Putamen (tissue), 1 donor: ENCODE data around the gene CAB39L.

ENCODE experiments used
- DNase-seq: peaks from one replicate; pipeline ENCODE4 v3.0.0-alpha.2; 2016; ENCODE audit warnings: low spot score

CAB39L gene

DNA sequence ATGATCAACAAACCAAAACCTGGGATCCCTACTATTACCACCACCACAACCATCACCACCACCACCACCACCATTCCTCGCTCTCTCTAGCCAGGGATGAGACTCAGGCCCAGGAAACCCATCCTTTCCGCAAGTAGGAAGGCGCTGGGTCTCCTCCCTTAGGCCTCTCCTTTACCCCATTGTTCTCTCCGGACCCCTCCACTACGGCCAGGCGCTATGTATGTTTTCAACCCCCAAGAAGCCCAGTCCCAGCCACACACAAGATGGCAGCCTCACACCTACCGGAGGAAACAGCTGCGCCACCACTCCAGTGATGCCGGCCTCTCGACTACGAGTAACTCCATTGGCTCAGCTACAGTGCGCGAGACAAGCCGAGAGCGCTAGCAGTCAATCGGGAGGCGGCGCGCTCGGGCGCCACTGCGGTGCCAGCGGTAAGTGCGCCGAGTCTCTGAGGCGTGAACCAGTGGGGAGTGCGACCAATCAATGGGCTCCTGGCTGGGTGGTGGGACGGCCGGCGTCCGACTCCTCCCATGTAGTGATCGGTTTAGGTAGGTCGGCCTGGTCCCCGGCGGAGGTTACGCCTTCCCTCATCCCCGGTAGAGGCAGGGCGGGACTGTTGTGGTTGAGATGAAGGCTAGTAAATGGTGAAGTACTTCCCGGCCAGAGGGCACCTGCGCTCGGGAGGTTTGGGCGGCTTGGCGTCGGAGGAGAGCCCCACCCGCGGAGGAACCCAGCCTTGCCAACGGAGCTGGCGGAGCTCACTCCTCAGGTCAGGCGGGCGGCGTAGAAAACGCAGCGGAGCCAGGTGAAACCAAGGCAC, at the start of gene CAB39L, which contains the start of gene SETDB2:
Gene CAB39L (minus strand): TSS at position 361 of the 820 bp plus-strand sequence. CDS start 61,154 bp downstream, outside the sequence.
Gene SETDB2 (plus strand): TSS at position 571 of the 820 bp plus-strand sequence. CDS start 7,620 bp downstream, outside the sequence.
- peak; percentile 99 for DNase-seq

DNA sequence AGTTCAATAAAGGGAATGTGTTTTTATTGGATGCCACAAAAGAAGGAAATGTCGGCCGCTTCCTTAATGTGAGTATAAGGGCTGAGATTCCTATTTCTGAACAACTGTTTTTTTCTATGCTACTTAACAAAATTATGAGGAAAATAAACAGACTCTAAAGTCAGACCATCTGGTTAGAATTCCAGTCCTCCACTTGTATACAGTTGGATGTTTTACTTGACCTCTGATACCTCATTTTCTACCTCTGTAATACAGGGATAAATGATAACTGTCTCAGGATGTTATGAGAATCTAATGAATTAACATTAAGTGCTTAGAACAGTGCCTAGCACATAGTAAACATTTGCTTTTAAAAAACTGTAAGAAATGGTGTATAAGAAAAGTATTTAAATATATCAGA, 44.7 kb upstream of the CAB39L start:
- no peak for DNase-seq

DNA sequence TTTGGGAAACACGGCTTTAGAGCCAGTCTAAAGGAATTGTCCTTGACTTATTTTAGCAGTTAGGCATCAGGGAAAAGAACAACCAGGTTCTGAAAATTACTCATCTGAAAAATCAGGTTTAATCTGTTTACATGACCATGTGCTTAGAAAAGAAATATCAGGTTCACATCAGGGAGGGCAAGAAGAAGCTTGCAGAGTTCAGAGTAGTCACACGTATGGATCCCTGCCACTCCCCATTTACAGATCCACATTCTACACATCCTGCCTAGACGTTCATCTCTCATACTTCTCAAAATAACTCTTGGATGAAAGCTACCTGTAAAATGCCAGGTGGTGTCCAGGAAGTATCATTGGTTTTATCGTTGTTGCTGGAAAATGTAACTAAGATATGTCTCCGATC, 37.9 kb upstream of the CAB39L start:
- DNase-seq: no peak

DNA sequence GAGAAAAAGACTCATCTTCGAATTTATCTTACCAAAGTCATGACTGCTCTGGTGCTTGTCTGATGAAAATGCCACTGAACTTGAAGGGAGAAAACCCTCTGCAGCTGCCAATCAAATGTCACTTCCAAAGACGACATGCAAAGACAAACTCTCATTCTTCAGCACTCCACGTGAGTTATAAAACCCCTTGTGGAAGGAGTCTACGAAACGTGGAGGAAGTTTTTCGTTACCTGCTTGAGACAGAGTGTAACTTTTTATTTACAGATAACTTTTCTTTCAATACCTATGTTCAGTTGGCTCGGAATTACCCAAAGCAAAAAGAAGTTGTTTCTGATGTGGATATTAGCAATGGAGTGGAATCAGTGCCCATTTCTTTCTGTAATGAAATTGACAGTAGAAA, 32.7 kb upstream of the CAB39L start:
- no peak for DNase-seq

DNA sequence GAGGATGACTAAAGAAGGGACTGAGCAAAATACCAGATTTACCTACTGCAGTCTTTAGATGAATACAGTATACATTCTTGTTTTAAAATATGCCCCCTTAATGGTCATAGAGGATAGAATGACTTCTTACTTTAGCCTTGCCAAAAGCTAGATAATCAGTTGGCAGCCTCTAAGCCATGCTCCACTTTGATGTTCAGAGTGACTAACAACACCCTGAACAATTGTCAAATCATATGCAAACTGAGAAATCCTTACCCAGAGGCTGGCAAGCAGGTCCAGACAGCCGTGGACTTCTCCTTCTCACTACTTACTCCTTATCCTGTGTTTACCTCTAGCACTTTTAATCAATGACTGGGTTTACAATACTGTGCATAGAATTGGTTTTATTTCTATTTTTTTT, 28.3 kb upstream of the CAB39L start:
- DNase-seq: no peak

DNA sequence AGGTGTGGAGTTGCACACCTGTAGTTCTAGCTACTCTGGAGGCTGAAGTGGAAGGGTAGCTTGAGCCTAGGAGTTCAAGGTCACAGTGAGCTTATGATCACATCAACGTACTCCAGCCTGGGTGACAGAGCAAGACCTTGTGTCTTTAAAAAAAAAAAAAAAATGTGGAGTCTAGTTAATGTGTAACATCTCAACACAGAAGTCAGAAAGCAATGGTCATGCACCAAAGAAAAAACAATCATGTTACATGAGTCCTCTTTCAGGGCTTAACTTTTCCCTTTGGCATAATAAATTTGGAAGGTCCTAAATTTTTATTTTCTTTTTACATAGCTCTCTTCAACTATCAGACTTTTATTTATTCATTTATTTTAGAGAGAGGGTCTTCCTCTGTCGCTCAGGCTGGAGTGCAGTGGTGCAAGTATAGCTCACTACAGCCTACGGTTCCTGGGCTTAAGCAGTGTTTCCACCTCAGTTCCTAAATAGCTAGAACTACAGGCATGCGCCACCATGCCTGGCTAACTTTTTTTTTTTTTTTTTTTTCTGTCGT, 22.5 kb upstream of the CAB39L start:
- DNase-seq: no peak

DNA sequence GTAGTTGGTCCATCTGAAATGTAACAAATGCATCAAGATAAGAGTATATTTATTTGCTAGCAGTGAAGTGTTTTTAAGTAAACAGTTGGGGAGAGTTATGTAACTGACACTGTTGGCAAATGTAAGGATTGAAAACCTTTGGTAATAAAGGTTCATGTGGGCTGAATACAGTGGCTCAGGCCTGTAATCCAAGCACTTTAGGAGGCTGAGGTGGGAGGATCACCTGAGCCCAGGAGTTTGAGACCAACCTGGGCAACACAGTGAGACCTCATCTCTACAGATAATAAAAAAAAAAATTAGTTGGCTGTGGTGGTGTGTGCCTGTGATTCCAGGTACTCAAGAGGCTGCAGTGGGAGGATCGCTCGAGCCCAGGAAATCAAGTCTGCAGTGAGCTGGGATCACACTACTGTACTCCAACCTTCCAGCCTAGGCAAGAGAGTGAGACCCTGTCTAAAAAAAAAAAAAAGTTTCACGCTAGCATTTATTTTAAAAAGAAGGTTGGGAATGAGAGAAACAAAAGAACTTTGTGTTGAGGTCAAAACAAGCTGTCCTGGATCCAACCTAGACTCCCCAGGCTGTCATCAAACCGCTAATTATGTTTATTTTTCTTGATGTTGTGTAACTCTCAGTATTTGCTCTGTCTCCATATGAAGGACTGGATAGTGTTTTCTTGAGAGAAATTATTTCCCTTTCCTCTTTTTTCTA, 20.9 kb upstream of the CAB39L start:
- DNase-seq: no peak

DNA sequence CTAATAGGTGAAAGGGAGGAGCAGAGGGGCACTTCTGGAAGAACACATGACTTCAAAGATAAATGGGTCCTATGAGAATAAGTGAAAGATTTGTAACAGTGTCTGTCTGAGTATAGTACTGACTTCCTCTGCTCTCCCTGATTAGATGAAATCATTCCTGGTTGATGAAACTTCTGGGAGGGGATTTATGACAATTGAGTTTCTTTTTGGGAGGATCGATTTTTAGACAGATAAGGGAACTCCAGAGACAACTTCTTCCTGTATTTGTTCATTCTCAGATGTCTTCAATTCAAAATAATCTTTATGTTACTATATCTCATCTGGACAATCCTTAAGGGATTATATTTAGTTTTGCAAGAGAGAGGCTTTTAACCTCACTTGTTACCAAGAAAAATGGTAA, 20.2 kb upstream of the CAB39L start:
- no peak for DNase-seq

DNA sequence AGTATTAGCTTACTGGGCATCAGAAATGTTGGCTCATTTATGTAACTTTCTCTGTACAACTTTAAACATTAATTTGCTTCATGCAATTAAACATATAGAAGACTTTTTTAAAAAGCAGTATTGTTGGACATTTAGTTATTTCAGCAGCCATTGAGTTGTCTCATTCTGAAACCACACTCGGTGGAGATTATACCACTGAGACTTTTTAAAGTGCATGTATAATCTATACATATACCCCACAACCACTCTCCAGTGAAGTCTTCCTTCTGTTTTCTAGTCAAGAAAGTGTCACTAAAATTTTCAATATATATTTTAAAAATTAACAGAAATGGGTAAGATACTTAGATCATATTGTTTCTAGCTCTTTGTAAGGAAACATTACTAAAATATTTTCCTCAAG, 15.7 kb upstream of the CAB39L start:
- DNase-seq: no peak

DNA sequence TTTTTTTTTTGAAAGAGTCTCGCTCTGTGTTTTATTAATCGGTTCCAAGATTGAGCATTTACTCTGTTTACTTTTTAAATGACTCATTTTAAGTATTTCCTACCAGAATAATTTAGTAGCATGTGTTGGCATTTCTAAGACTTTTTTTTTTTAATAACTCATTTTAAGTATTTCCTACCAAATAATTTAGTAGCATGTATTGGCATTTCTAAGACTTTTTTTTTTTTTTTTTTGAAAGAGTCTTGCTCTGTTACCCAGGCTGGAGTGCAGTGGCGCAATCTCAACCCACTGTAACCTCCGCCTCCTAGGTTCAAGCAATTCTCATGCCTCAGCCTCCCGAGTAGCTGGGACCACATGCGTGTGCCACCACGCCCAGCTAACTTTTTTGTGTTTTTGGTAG, 13.4 kb upstream of the CAB39L start:
- no peak for DNase-seq

DNA sequence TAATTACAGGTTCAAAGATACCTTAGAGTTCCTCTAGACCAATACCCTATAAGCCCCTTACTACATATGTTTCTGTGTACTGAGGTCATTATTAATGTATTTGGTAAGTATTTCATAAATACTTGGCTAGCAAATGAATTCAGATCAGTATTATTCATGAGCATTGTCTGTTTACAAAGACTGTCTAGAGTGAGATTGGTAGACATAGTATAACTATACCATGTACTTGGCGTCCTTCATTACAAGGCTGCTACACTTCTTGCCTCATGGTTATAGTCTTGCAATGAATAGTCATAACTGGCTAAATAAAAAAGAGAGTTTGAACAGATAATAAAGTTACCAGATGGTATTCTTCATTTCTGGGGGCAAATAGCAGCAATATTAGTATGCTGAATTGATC, 12.3 kb upstream of the CAB39L start:
- no peak for DNase-seq

DNA sequence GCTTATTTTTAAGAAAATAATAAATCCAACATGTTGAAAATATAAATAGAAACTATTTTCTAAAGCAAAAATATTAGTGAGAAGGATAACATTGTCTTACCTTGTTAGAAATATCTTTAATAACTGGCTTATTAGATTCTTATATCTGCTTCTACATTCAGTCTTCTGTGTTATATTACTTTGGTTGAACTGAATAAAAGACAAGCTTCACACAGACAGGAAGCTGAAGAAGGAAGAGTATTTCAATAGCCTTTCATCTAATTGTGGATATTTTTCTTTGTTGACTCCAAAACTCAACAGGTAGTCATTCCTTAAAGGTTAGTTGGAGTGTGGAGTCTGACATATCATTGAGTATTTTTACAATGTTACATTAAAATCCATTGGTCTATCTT, 11.1 kb upstream of the CAB39L start:
- DNase-seq: no peak

DNA sequence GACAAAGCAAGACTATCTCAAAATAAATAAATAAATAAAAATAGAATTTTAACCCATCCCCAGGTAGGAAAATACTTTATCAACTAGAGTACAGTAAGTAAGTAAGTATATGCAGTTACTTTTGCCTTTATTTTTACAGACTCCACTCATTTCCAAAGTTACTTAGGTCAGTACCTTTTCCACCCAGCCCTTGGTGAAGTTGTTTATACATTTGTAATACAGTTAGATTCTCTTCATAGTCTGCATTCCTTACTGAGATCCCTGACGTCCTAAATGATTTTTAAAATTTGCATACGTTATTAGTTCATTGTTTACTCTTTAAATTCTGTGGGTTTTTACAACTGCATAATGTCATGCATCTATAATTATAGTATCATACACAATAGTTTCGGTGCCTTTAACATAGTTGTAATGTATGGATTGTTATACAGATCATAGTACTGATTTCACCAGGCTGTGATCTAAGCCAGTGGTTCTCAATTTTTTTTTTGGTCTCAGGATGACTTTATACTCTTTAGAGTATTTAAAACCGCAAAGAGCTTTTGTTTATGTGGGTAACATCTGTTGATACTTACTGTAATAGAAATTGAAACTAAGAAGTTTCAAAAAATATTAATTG, 10.6 kb upstream of the CAB39L start:
- no peak for DNase-seq

DNA sequence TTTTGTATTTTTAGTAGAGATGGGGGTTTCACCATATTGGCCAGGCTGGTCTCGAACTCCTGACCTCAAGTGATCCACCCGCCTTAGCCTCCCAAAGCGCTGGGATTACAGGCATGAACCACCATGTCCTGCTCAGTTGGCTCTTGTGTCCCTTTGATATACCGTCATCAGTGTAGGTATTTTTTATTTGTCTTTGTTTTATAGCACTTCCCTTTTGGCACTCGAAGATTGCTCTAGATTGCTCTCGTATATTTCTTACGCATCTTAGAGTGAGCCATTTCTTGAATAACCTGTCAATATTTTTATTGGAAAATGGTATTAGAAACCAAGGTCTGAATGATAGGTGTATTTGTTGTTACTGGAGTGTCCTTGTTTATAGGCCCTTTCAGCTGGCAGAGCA, 9.6 kb upstream of the CAB39L start:
- DNase-seq: no peak

DNA sequence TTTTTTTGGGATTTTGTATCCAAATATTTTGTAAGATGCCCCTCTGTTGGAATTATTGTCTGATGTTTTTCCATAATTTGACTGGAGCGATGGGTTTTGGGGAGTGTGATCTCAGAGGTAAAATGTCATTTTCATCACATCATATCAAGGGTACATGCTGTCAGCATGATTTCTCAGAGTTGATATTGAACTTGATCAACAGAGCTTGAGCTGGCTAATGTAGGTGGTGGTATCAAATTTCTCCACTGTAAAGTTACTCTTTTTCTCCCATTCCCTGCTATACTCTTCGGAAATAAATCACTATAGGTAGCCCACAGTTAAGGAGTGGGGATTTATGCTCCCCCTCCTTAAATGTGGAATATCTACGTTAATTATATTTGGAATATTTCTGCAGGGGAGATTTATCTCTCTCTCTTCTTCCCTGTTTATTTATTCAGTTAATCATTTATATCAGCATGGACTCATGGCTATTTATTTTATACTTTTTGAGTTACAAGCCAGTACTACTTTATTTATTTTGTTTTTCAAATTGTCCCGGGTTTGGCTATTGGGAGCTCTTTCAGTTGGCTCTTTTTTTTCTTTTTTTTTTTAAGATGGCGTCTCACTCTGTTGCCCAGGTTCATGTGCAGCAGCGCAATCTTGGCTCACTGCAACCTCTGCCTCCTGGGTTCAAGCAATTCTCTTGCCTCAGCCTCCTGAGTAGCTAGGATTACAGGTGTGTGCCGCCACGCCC, 9.0 kb upstream of the CAB39L start:
- DNase-seq: no peak

DNA sequence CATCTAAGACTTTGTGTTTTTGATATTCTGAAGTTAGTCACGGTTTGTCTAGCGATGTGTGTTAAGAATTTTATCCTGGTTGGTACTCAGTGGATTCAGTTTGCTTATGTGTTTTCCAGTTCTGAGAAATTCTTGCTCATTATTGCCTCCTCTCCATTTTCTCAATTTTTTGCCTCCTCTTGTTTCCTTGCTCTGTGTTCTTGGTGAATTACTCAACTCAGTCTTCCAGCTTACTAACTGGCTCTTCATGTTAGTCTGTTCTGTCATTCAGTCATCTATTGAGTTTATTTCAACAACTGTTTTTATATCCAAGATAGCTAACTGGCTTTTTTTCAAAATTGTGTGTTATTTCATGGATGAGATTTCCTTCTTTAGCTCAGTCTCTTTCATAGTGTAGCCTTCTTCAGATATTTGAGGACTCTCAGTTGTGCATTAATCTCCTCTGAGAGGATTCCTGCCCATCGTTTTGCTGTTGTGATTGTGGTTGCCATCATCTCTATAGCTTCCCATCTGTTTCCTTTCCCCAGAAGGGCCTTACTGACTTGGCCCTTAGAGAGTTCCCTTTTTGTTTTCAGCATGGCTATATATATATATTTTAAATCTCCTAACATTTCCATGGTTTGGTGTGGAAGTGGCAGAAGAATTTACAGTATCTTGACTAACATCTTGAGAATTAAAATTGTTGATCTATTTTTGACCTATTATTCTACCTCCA, 6.4 kb upstream of the CAB39L start:
- no peak for DNase-seq

DNA sequence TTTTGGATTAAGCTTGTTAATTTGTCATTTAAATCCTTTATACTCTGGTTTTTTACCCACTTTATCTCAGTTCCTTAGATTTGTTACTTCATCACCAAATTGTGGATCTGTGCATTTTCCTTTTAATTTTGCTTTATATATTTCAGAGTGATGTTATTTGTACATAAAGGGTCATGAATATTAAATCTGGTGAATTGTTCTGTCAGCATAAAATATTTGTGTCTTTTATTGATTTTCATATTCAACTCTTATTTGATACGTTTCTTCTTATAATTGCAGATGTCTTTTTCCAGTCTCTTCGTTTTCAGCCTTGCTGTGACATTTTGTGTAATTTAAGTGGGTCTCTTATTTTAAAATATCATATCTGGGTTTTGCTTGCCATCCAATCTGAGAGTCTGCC, 4.9 kb upstream of the CAB39L start:
- no peak for DNase-seq

DNA sequence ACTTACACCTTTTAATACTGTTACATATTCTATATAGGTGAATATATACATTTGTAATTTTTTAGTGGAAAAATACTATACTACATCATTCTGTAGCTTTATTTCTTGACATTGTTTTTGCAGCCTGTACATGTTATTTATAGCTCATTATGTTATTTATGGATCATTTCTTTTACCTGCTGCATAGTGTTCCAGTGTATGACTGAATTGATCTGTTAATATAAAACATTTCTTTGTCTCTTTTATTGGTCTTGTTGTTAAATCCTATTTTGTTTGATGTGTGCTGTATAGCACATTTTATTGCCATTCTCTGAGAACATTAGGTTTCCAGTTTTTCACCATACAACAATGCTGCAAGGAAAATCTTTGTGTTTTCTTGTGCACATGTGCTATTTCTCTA, 2.6 kb upstream of the CAB39L start:
- no peak for DNase-seq

DNA sequence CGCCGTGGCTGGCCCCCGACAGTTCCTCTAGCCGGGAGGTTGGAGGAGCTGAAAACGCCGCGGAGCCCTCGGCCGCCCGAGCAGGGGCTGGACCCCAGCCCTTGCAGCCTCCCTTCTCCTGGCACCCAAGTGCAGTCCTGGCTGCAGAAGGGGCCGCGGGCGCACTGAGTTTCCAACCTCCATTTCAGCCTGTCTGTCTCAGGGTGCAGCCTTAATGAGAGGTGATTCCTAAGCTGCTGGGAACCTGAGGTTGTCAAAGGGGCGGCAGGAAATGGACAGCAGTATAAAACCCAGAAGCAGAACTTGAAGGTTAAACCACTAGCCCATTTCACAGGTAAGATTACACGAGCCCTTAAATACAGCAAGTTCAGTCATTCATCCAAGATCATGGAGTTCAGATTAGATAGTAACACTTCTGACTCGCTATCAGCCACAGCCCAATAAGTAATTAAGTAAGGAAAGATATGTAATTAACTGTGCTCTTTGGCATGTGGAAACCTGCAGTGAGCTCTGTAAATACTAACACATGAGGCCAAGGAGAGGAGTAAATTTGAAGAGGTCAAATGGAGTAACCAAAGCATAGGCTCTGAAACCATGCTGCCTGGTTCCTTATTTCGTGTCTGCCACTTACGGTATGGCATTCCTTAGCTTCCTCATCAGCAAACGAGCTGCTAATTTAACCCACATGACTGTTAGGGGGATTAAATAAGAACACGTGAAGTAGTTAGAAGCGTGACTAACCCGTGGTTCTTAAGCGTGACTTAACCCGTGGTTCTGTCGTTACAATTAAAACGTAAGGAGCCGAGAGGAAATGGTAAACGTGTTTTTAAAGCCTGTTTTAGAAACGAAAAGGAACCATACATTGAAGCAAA, 896 bp upstream of the CAB39L start:
- no peak for DNase-seq

DNA sequence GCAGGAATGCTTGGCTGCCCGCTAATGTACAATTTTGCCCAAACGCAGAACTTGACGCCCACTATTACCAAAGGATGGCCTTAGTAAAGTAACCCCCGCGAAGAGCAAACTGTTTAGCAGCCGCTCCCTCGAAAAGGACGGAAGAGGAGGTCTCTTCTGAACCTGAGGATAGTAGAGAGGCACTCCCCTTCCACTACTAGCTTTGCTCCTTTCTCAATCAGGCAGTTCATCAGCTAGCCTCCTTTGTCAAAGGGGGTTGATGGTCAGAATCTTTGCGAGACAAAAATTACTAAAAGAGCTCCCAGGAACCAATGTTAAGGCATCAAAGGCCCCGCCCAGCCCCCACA, 534 bp downstream of the CAB39L start:
- no peak for DNase-seq

DNA sequence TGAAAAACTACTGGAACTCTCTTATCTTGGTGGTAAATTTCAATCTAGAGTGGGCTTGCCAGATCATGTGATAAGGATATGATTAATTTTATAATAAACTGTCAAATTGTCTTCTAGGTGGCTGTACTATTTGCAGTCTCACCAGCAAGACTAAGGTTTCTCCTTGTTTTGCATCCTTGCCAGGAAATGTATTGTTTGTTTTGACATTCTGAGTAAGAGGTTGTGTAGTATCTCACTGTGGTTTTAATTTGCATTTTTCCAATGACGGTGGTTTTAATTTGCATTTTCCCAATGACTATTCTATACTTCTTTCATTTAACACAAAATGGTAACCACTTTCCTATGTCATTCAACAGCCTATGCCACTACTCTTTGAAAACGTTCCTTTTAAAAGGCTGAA, 2.0 kb downstream of the CAB39L start:
- DNase-seq: no peak
